Transverse colon (tissue), 4 donors: Measurements from ENCODE around the gene CELF4. TPM values are rescaled to one million over a fixed set of nuclear protein-coding genes. Genes with fewer than 3 reads are reported as not detected.
A peak's percentile ranks its signal among the peaks of the same experiment; 100 is the strongest.

Experiments used
- DNase-seq: peaks from one replicate; pipeline ENCODE4 v3.0.0-alpha.2; 2019
- H3K27ac ChIP-seq, 4 donors: fragments of 200-600 bp; sonication (generic); 2 replicates each; pipeline ENCODE4 v1.5.1; 2016 to 2018; ENCODE audit warnings: inconsistent platforms in 4 of 4
- H3K27me3 ChIP-seq: fragments of 200-600 bp; sonication (generic); 2 replicates; pipeline ENCODE4 v1.5.1; 2017; ENCODE audit warnings: inconsistent platforms
- H3K36me3 ChIP-seq, 4 donors: fragments of 200-600 bp; sonication (generic); 2 replicates each; pipeline ENCODE4 v1.5.1; 2017 to 2019; ENCODE audit warnings: inconsistent platforms in 4 of 4
- H3K4me1 ChIP-seq, 4 donors: fragments of 200-600 bp; sonication (generic); 2 replicates each; pipeline ENCODE4 v1.5.1; 2017 to 2020; ENCODE audit warnings: inconsistent platforms in 4 of 4
- H3K4me3 ChIP-seq, 4 donors: fragments of 200-600 bp; sonication (generic); 1 replicate in 1 of 4; 2 replicates in 3 of 4; pipeline versions ENCODE4 v1.5.1 to v1.6.1; 2017 to 2019; ENCODE audit warnings: inconsistent platforms in 4 of 4
- H3K9me3 ChIP-seq, 2 donors: fragments of 200-600 bp; sonication (generic); 2 replicates each; pipeline ENCODE4 v1.5.1; 2017 to 2019; ENCODE audit warnings: inconsistent platforms in 2 of 2
- CTCF ChIP-seq, 5 experiments: fragments of 200-600 bp in 3 of 5; fragments of 450-650 bp in 2 of 5; sonication (generic) in 3 of 5; IDR thresholded peaks; 1 replicate in 2 of 5; 2 replicates in 3 of 5; pipeline ENCODE4 v1.5.1; 2016 to 2017; ENCODE audit warnings: antibody characterized with exemption in 5 of 5, inconsistent platforms in 3 of 5, mild to moderate bottlenecking in 2 of 5, moderate library complexity in 1 of 5
- EP300 ChIP-seq: sonication (generic); formaldehyde crosslinking; IDR thresholded peaks from one replicate; pipeline ENCODE4 v1.6.1; 2017; ENCODE audit warnings: antibody characterized with exemption, low read depth
- POLR2A ChIP-seq: fragments of 450-650 bp; IDR thresholded peaks from one replicate; pipeline ENCODE4 v1.6.1; 2016; ENCODE audit warnings: antibody characterized with exemption, mild to moderate bottlenecking, moderate library complexity
- POLR2AphosphoS5 ChIP-seq, 3 donors: sonication (generic); formaldehyde crosslinking; IDR thresholded peaks; one replicate each; pipeline ENCODE4 v1.6.1; 2016; ENCODE audit warnings: antibody characterized with exemption in 3 of 3
- WGBS, 2 donors: methylation state at CpG; one replicate each; pipeline ENCODE4 v1.1.5; 2018; ENCODE audit warnings: low coverage in 1 of 2; 5-methylcytosine and 5-hydroxymethylcytosine counted together
- in situ Hi-C, 4 donors: fragments of 200-750 bp; cut with MboI; loops; one replicate each; pipeline versions ENCODE4 v1.15.0 to v1.15.1; 2017; ENCODE audit warnings: low sequenced_read_pairs in 3 of 4, low pct_ligation_motif_present in 1 of 4, low pct_unique_long_range_greater_than_20kb in 1 of 4
- intact Hi-C: fragments of 100-400 bp; cut with DNase I; formaldehyde crosslinking; loops from one replicate; pipeline ENCODE4 v1.15.1; 2023; ENCODE audit warnings: low total_unique reads
- total RNA-seq, 4 donors: library from RNA; depleted of rRNA; stranded (reverse); fragments of >200 nt; gene quantifications; one replicate each; pipeline ENCODE4 v1.1.0, GENCODE V29; 2016

CELF4 gene
- total RNA-seq, 4 donors from 2014 or later, result 0.14 to 0.75 TPM; not detected in 2

- in situ Hi-C loops (loop anchor here (10.0 to 25.0 kb wide), 4 partner anchors 153 to 603 kb away; no protein-coding TSS in a partner anchor), intact Hi-C loops (no loop called here)
- no peak overlapping the region for H3K4me3 ChIP-seq
- H3K27me3 ChIP-seq, result peaks cover 30% of the 10 kb centered on the region
- H3K36me3 ChIP-seq, result no peaks in the 10 kb centered on the region
- no peaks in the 10 kb centered on the region for H3K9me3 ChIP-seq
- no peak overlapping the region for H3K27ac ChIP-seq
- H3K4me1 ChIP-seq, result no peaks in the 10 kb centered on the region
- 53% methylated on average over 4 to 9 of the region's 9 CpGs for WGBS, 2 donors
- TF ChIP-seq POLR2A, result no peak
- no peak for TF ChIP-seq CTCF (IDR thresholded peaks at IDR 0.05)
- TF ChIP-seq POLR2AphosphoS5 (IDR thresholded peaks at IDR 0.05), result no peak
- TF ChIP-seq EP300, result no peak
- no peak for DNase-seq
Measured at GRCh38 chr18:37540424-37541138, 25.0 kb downstream of the CELF4 start.

GRCh38 chr18:37539236-37539635 lies 26.4 kb downstream of the CELF4 start:
- no peak overlapping the region for H3K4me3 ChIP-seq
- no peaks in the 10 kb centered on the region for H3K36me3 ChIP-seq
- 77% methylated on average over 4 of the region's 4 CpGs; no CpG with 5 or more reads in 1 of the 2 donors for WGBS, 2 donors
- H3K9me3 ChIP-seq, result no peaks in the 10 kb centered on the region
- in situ Hi-C loops (loop anchor here in 3 of 4 donors (25.0 kb wide), 3 partner anchors 152 to 602 kb away; no protein-coding TSS in a partner anchor), intact Hi-C loops (loop anchor here (10.0 kb wide), 1 partner anchor 194 kb away; no protein-coding TSS in a partner anchor)
- no peak for TF ChIP-seq POLR2AphosphoS5 (IDR thresholded peaks at IDR 0.05)
- no peak for TF ChIP-seq CTCF (IDR thresholded peaks at IDR 0.05)
- TF ChIP-seq EP300, result no peak
- no peak for TF ChIP-seq POLR2A
- H3K27ac ChIP-seq, result no peak overlapping the region
- no peaks in the 10 kb centered on the region for H3K4me1 ChIP-seq
- peaks cover 30% of the 10 kb centered on the region for H3K27me3 ChIP-seq
- no peak for DNase-seq

DNA sequence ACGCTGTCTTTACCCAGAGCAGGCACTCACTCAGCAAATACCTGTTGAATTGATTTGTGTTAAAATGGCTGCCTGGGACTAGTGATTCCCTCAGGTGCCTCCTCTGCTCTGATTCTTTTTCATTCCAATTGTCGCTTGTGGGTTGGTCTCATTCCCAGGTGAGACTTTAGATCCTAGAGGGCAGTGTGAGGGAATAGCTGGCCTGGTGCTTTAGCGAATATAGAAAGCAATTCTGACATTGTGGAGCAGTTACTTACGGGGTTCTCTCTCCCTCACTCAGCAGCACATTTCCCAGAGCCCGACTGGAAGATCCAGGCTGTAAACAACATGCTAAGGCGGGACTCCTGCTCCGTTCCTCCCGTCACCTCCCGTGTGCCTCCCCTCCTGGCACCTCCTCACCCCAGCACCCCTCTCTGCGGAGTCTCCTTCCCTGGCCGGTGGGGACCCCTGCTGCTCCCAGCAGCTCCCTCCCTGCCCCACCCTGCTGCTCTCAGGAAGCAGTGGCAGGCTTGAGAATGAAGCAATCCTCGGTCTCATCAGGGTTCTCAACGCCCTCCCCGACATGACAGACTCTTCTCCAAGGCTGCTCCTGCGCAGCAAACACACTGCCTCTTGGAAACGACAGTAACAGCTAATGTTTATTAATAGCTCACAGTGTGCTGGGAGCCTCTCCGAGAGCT lies 26.9 kb downstream of the CELF4 start:
- no peaks in the 10 kb centered on the region for H3K4me1 ChIP-seq
- in situ Hi-C loops, result loop anchor here in 3 of 4 donors (25.0 kb wide), 3 partner anchors 151 to 601 kb away; no protein-coding TSS in a partner anchor
- no peaks in the 10 kb centered on the region for H3K9me3 ChIP-seq
- 26 to 32% methylated on average over 8 to 17 of the region's 17 CpGs for WGBS, 2 donors
- TF ChIP-seq CTCF (IDR thresholded peaks at IDR 0.05), result no peak
- no peak for TF ChIP-seq POLR2AphosphoS5 (IDR thresholded peaks at IDR 0.05)
- no peak for TF ChIP-seq EP300
- TF ChIP-seq POLR2A, result no peak
- H3K4me3 ChIP-seq, result no peak overlapping the region
- DNase-seq, result no peak
- intact Hi-C loops, result loop anchor here (10.0 kb wide), 1 partner anchor 194 kb away; no protein-coding TSS in a partner anchor
- H3K36me3 ChIP-seq, result no peaks in the 10 kb centered on the region
- peaks cover 30% of the 10 kb centered on the region for H3K27me3 ChIP-seq
- H3K27ac ChIP-seq, result no peak overlapping the region

GRCh38 chr18:37537868-37538525 lies 27.6 kb downstream of the CELF4 start:
- no peaks in the 10 kb centered on the region for H3K4me1 ChIP-seq
- H3K27me3 ChIP-seq, result peaks cover 30% of the 10 kb centered on the region
- in situ Hi-C loops (loop anchor here in 3 of 4 donors (25.0 kb wide), 3 partner anchors 151 to 601 kb away; no protein-coding TSS in a partner anchor), intact Hi-C loops (loop anchor here (10.0 kb wide), 1 partner anchor 193 kb away; no protein-coding TSS in a partner anchor)
- H3K9me3 ChIP-seq, result no peaks in the 10 kb centered on the region
- H3K36me3 ChIP-seq, result no peaks in the 10 kb centered on the region
- H3K27ac ChIP-seq, result no peak overlapping the region
- DNase-seq, result peak; percentile 60
- H3K4me3 ChIP-seq, result no peak overlapping the region
- no peak for TF ChIP-seq POLR2A
- TF ChIP-seq CTCF (IDR thresholded peaks at IDR 0.05), result peak; percentile 67 to 87 (median 79)
- 17% methylated on average over 22 of the region's 23 CpGs; no CpG with 5 or more reads in 1 of the 2 donors for WGBS, 2 donors
